ACC112 (cell line): ENCODE data around the gene TROAP.
A peak's percentile ranks its signal among the peaks of the same experiment; 100 is the strongest.

Source experiments
- H2AFZ ChIP-seq: fragments of 200-600 bp; sonication (generic); one replicate; pipeline ENCODE4 v1.6.0; 2017; ENCODE audit warnings: antibody characterized with exemption, low read length; ENCODE audit not compliant: unreplicated experiment
- H3K27ac ChIP-seq: fragments of 200-600 bp; sonication (generic); 2 replicates; pipeline ENCODE4 v1.5.1; 2014; ENCODE audit warnings: low read depth, mild to moderate bottlenecking, antibody characterized with exemption, low read length, moderate library complexity
- H3K27me3 ChIP-seq: fragments of 200-600 bp; sonication (generic); 2 replicates; pipeline ENCODE4 v1.6.1; 2014; ENCODE audit warnings: mild to moderate bottlenecking, antibody characterized with exemption, low read length, moderate library complexity, mixed read lengths; ENCODE audit not compliant: insufficient read depth
- H3K36me3 ChIP-seq: fragments of 200-600 bp; sonication (generic); 2 replicates; pipeline ENCODE4 v1.6.1; 2016; ENCODE audit warnings: mild to moderate bottlenecking, antibody characterized with exemption, low read length, moderate library complexity, mixed read lengths; ENCODE audit not compliant: insufficient read depth
- H3K4me1 ChIP-seq: fragments of 200-600 bp; sonication (generic); one replicate; pipeline ENCODE4 v1.6.1; 2016; ENCODE audit warnings: low read length, mixed read lengths; ENCODE audit not compliant: insufficient read depth, unreplicated experiment, control insufficient read depth
- H3K4me3 ChIP-seq: fragments of 200-600 bp; sonication (generic); 2 replicates; pipeline ENCODE4 v1.5.1; 2014; ENCODE audit warnings: mild to moderate bottlenecking, low read depth, low read length
- H3K79me2 ChIP-seq: fragments of 200-600 bp; sonication (generic); one replicate; pipeline ENCODE4 v1.6.0; 2016; ENCODE audit warnings: low read length; ENCODE audit not compliant: control insufficient read depth, unreplicated experiment, insufficient read depth

Gene TROAP

GRCh38 chr12:49345051-49345824, 22.2 kb downstream of the TROAP start:
- Histone ChIP-seq H3K4me3 (peak overlapping the region; percentile 64), H2AFZ (no peak overlapping the region), H3K79me2 (no peaks in the 10 kb centered on the region), H3K27ac (no peak overlapping the region), H3K4me1 (peaks cover 30% of the 10 kb centered on the region), H3K36me3 (no peaks in the 10 kb centered on the region), H3K27me3 (peaks cover 65% of the 10 kb centered on the region)

GRCh38 chr12:49345825-49346658, 23.0 kb downstream of the TROAP start:
- Histone ChIP-seq H3K4me3 (peak overlapping the region; percentile 64), H2AFZ (peak overlapping the region; percentile 71), H3K27me3 (peaks cover 57% of the 10 kb centered on the region), H3K36me3 (no peaks in the 10 kb centered on the region), H3K79me2 (no peaks in the 10 kb centered on the region), H3K27ac (no peak overlapping the region), H3K4me1 (peaks cover 30% of the 10 kb centered on the region)

- Histone ChIP-seq H3K27me3 (peaks cover 49% of the 10 kb centered on the region), H3K79me2 (no peaks in the 10 kb centered on the region), H3K27ac (no peak within 1 kb of the TSS), H3K36me3 (no peaks in the 10 kb centered on the region), H3K4me3 (peak within 1 kb of the TSS; percentile 64), H3K4me1 (peaks cover 30% of the 10 kb centered on the region), H2AFZ (peak within 1 kb of the TSS; percentile 71)
Measured at GRCh38 chr12:49346659-49347310, 23.7 kb downstream of the TROAP start, which contains the start of gene DNAJC22. Gene DNAJC22, plus strand, starts transcription at chr12:49346888. Its CDS starts 1,985 bp downstream, at chr12:49348873.

GRCh38 chr12:49347311-49348193, 24.5 kb downstream of the TROAP start:
- H3K27me3 ChIP-seq, result peaks cover 42% of the 10 kb centered on the region
- peak overlapping the region; percentile 71 for H2AFZ ChIP-seq
- peaks cover 30% of the 10 kb centered on the region for H3K4me1 ChIP-seq
- no peak overlapping the region for H3K27ac ChIP-seq
- H3K36me3 ChIP-seq, result no peaks in the 10 kb centered on the region
- no peaks in the 10 kb centered on the region for H3K79me2 ChIP-seq
- H3K4me3 ChIP-seq, result peak overlapping the region; percentile 64

GRCh38 chr12:49348781-49349180, 25.7 kb downstream of the TROAP start:
- no peak overlapping the region for H3K27ac ChIP-seq
- H3K4me3 ChIP-seq, result no peak overlapping the region
- H3K27me3 ChIP-seq, result peaks cover 31% of the 10 kb centered on the region
- H2AFZ ChIP-seq, result no peak overlapping the region
- peaks cover 24% of the 10 kb centered on the region for H3K4me1 ChIP-seq
- H3K36me3 ChIP-seq, result no peaks in the 10 kb centered on the region
- no peaks in the 10 kb centered on the region for H3K79me2 ChIP-seq

- no peak overlapping the region for H3K4me3 ChIP-seq
- peaks cover 24% of the 10 kb centered on the region for H3K4me1 ChIP-seq
- H3K79me2 ChIP-seq, result no peaks in the 10 kb centered on the region
- H3K27ac ChIP-seq, result no peak overlapping the region
- no peaks in the 10 kb centered on the region for H3K36me3 ChIP-seq
- no peak overlapping the region for H2AFZ ChIP-seq
- H3K27me3 ChIP-seq, result peaks cover 27% of the 10 kb centered on the region
Measured at GRCh38 chr12:49349266-49349665, 26.2 kb downstream of the TROAP start.

- Histone ChIP-seq H3K4me1 (peaks cover 17% of the 10 kb centered on the region), H3K79me2 (no peaks in the 10 kb centered on the region), H3K27ac (no peak overlapping the region), H3K4me3 (no peak overlapping the region), H3K36me3 (no peaks in the 10 kb centered on the region), H3K27me3 (no peaks in the 10 kb centered on the region; the same call in 1 of the 2 replicates), H2AFZ (no peak overlapping the region)
Measured at GRCh38 chr12:49352351-49352750, 29.3 kb downstream of the TROAP start.

- no peaks in the 10 kb centered on the region for H3K79me2 ChIP-seq
- peaks cover 27% of the 10 kb centered on the region for H3K4me1 ChIP-seq
- H3K4me3 ChIP-seq, result no peak overlapping the region
Measured at GRCh38 chr12:49355913-49356312, 32.9 kb downstream of the TROAP start.

GRCh38 chr12:49357103-49357678, 34.1 kb downstream of the TROAP start:
- no peaks in the 10 kb centered on the region for H3K79me2 ChIP-seq
- H3K36me3 ChIP-seq, result no peaks in the 10 kb centered on the region
- peak overlapping the region; percentile 76 for H3K27ac ChIP-seq
- no peaks in the 10 kb centered on the region for H3K27me3 ChIP-seq
- peaks cover 27% of the 10 kb centered on the region for H3K4me1 ChIP-seq
- H2AFZ ChIP-seq, result peak overlapping the region; percentile 27
- no peak overlapping the region for H3K4me3 ChIP-seq

More at GRCh38 chr12:49355913-49356312, 32.9 kb downstream of the TROAP start:
- H3K36me3 ChIP-seq, result no peaks in the 10 kb centered on the region
- no peak overlapping the region for H2AFZ ChIP-seq
- no peak overlapping the region for H3K27ac ChIP-seq
- no peaks in the 10 kb centered on the region for H3K27me3 ChIP-seq
